Endothelial cell of umbilical vein (primary cell): Measurements from ENCODE around the gene ZNF334.

Source experiments
- CTCF ChIP-seq, 2 donors: IDR thresholded peaks; 1 replicate in 1 of 2; 2 replicates in 1 of 2; pipeline ENCODE4 v1.5.1; 2011; ENCODE audit warnings: low read length in 2 of 2, mild to moderate bottlenecking in 2 of 2, moderate library complexity in 2 of 2, control low read depth in 1 of 2, inconsistent platforms in 1 of 2, low read depth in 1 of 2; ENCODE audit not compliant: insufficient read depth in 1 of 2; ENCODE audit errors: extremely low read depth in 1 of 2
- EZH2 ChIP-seq: IDR thresholded peaks from 2 replicates; pipeline ENCODE4 v1.6.1; 2012; ENCODE audit warnings: borderline replicate concordance, low read depth, mild to moderate bottlenecking, moderate library complexity, low read length, inconsistent platforms; ENCODE audit not compliant: severe bottlenecking
- MAX ChIP-seq: IDR thresholded peaks from 2 replicates; pipeline ENCODE4 v1.6.1; 2011; ENCODE audit not compliant: insufficient read depth, insufficient read length

- TF ChIP-seq CTCF (IDR thresholded peaks at IDR 0.05; ENCODE audit: extremely low read depth in 1 of 2, insufficient read depth in 1 of 2, low read depth in 1 of 2, low read length in 2 of 2) = no peak
- no peak for TF ChIP-seq MAX
- no peak for TF ChIP-seq EZH2
Observed at GRCh38 chr20:46530640-46531039, 17.3 kb upstream of the ZNF334 start.
